ENCODE data around the gene MZT2A.

- no peak for TF ChIP-seq EZH2 (IDR thresholded peaks at IDR 0.05)
- TF ChIP-seq POLR2AphosphoS5 (IDR thresholded peaks at IDR 0.05; ENCODE audit: borderline replicate concordance, low read depth, low read length) = no peak
- no peak for TF ChIP-seq FOXP2 (optimal IDR thresholded peaks at IDR 0.05; ENCODE audit: control extremely low read depth, extremely low read length, insufficient read depth)
Measured at GRCh38 chr2:131493199-131493968, 1.2 kb upstream of the MZT2A start.
